ENCODE data around the gene TMEM154. TPM values are rescaled to one million over a fixed set of nuclear protein-coding genes. Genes with fewer than 3 reads are reported as not detected.
A peak's percentile ranks its signal among the peaks of the same experiment; 100 is the strongest.
"Not testable (repeated sequence)": the region's sequence is repeated elsewhere in the genome, so short reads cannot be mapped to it uniquely, and the experiment has no call there.

The TMEM154 gene
- total RNA-seq, 2 experiments from 2014 or later = 47.1 to 50.0 TPM

GRCh38 chr4:152673489-152673888 is 6.3 kb downstream of the TMEM154 start:
- ChIA-PET POLR2A (no interaction called here), CTCF (no interaction called here)
- no peak overlapping the region for H3K4me3 Mint-ChIP-seq
- no peak for DNase-seq
- no peaks in the 10 kb centered on the region for H3K9me3 Mint-ChIP-seq
- no peak overlapping the region for H3K27ac Mint-ChIP-seq
- no peaks in the 10 kb centered on the region for H3K27me3 Mint-ChIP-seq
- peaks cover 39% of the 10 kb centered on the region for H3K36me3 Mint-ChIP-seq (ENCODE audit: low read depth)
- H3K4me1 Mint-ChIP-seq = peaks cover 37% of the 10 kb centered on the region

GRCh38 chr4:152672206-152673092 is 7.3 kb downstream of the TMEM154 start:
- H3K27ac Mint-ChIP-seq = no peak overlapping the region
- H3K4me1 Mint-ChIP-seq = peaks cover 27% of the 10 kb centered on the region
- H3K36me3 Mint-ChIP-seq (ENCODE audit: low read depth) = peaks cover 32% of the 10 kb centered on the region
- POLR2A ChIA-PET = no interaction called here
- H3K9me3 Mint-ChIP-seq = no peaks in the 10 kb centered on the region
- CTCF ChIA-PET = no interaction called here
- H3K4me3 Mint-ChIP-seq = no peak overlapping the region
- no peak for DNase-seq
- no peaks in the 10 kb centered on the region for H3K27me3 Mint-ChIP-seq

GRCh38 chr4:152668338-152668964 is 11.3 kb downstream of the TMEM154 start:
- CTCF ChIA-PET = no interaction called here
- Mint-ChIP-seq H3K27me3 (no peaks in the 10 kb centered on the region), H3K4me3 (no peak overlapping the region), H3K27ac (no peak overlapping the region), H3K4me1 (peaks cover 17% of the 10 kb centered on the region), H3K9me3 (no peaks in the 10 kb centered on the region), H3K36me3 (ENCODE audit: low read depth) (peaks cover 35% of the 10 kb centered on the region)
- POLR2A ChIA-PET = interaction anchor here (2.1 kb wide), 1 partner anchor 11 kb away, joined by 7 read pairs; the partner anchor contains the start of gene TMEM154
- no peak for DNase-seq

GRCh38 chr4:152667781-152668180 is 12.0 kb downstream of the TMEM154 start:
- H3K27me3 Mint-ChIP-seq = no peaks in the 10 kb centered on the region
- CTCF ChIA-PET = no interaction called here
- no peak overlapping the region for H3K4me3 Mint-ChIP-seq
- POLR2A ChIA-PET = interaction anchor here (2.1 kb wide), 1 partner anchor 11 kb away, joined by 7 read pairs; the partner anchor contains the start of gene TMEM154
- peaks cover 24% of the 10 kb centered on the region for H3K4me1 Mint-ChIP-seq
- peaks cover 40% of the 10 kb centered on the region for H3K36me3 Mint-ChIP-seq (ENCODE audit: low read depth)
- no peaks in the 10 kb centered on the region for H3K9me3 Mint-ChIP-seq
- no peak overlapping the region for H3K27ac Mint-ChIP-seq
- DNase-seq = no peak

GRCh38 chr4:152666946-152667345 is 12.9 kb downstream of the TMEM154 start:
- ChIA-PET CTCF (no interaction called here), POLR2A (interaction anchor here (2.1 kb wide), 1 partner anchor 12 kb away, joined by 7 read pairs; the partner anchor contains the start of gene TMEM154)
- Mint-ChIP-seq H3K9me3 (no peaks in the 10 kb centered on the region), H3K27ac (no peak overlapping the region), H3K36me3 (ENCODE audit: low read depth) (peaks cover 43% of the 10 kb centered on the region), H3K4me1 (peaks cover 26% of the 10 kb centered on the region), H3K27me3 (no peaks in the 10 kb centered on the region), H3K4me3 (no peak overlapping the region)
- DNase-seq = no peak

GRCh38 chr4:152665691-152666395 is 14.0 kb downstream of the TMEM154 start:
- Mint-ChIP-seq H3K27me3 (no peaks in the 10 kb centered on the region), H3K27ac (no peak overlapping the region), H3K36me3 (ENCODE audit: low read depth) (peaks cover 44% of the 10 kb centered on the region), H3K9me3 (no peaks in the 10 kb centered on the region), H3K4me1 (peaks cover 30% of the 10 kb centered on the region), H3K4me3 (no peak overlapping the region)
- no peak for DNase-seq
- ChIA-PET POLR2A (interaction anchor here (0.7 to 1.5 kb wide), 2 partner anchors 13 to 129 kb away, joined by 3 to 6 read pairs; partner anchors contain the start of genes FBXW7 and TMEM154), CTCF (interaction anchor here (1.8 kb wide), 1 partner anchor 165 kb away, joined by 5 read pairs; no protein-coding TSS in a partner anchor)

- CTCF ChIA-PET = interaction anchor here (1.3 to 1.8 kb wide), 3 partner anchors 15 to 163 kb away, joined by 3 to 5 read pairs (median 3); partner anchors contain the start of gene TMEM154
- not testable (repeated sequence) for DNase-seq, H3K9me3 Mint-ChIP-seq, H3K4me3 Mint-ChIP-seq, H3K27me3 Mint-ChIP-seq, H3K27ac Mint-ChIP-seq
- Mint-ChIP-seq H3K4me1 (peaks cover 34% of the 10 kb centered on the region), H3K36me3 (ENCODE audit: low read depth) (peaks cover 56% of the 10 kb centered on the region)
- POLR2A ChIA-PET = interaction anchor here (1.3 kb wide), 1 partner anchor 15 kb away, joined by 7 read pairs; the partner anchor contains the start of gene TMEM154
Observed at GRCh38 chr4:152664067-152664378, 15.8 kb downstream of the TMEM154 start.

GRCh38 chr4:152663203-152664066 is 16.4 kb downstream of the TMEM154 start:
- no peak for DNase-seq
- ChIA-PET POLR2A (interaction anchor here (1.3 kb wide), 2 partner anchors 14 to 16 kb away, joined by 7 read pairs; partner anchors contain the start of gene TMEM154), CTCF (interaction anchor here (1.2 to 1.4 kb wide), 3 partner anchors 16 to 23 kb away, joined by 3 read pairs; partner anchors contain the start of gene TMEM154)
- Mint-ChIP-seq H3K27ac (peak overlapping the region; percentile 33), H3K9me3 (peaks cover 11% of the 10 kb centered on the region), H3K4me1 (peaks cover 34% of the 10 kb centered on the region), H3K27me3 (no peaks in the 10 kb centered on the region), H3K36me3 (ENCODE audit: low read depth) (peaks cover 60% of the 10 kb centered on the region), H3K4me3 (no peak overlapping the region)

- Mint-ChIP-seq H3K27me3 (no peaks in the 10 kb centered on the region), H3K4me3 (no peak overlapping the region), H3K4me1 (peaks cover 34% of the 10 kb centered on the region), H3K36me3 (ENCODE audit: low read depth) (peaks cover 70% of the 10 kb centered on the region), H3K9me3 (peaks cover 27% of the 10 kb centered on the region), H3K27ac (peak overlapping the region; percentile 70)
- no peak for DNase-seq
- ChIA-PET CTCF (no interaction called here), POLR2A (interaction anchor here (1.4 kb wide), 1 partner anchor 18 kb away, joined by 3 read pairs; the partner anchor contains the start of gene TMEM154)
Observed at GRCh38 chr4:152661649-152662048, 18.1 kb downstream of the TMEM154 start.

- CTCF ChIA-PET = interaction anchor here (1.0 kb wide), 1 partner anchor 160 kb away, joined by 6 read pairs; no protein-coding TSS in a partner anchor
- no peak overlapping the region for H3K4me3 Mint-ChIP-seq
- POLR2A ChIA-PET = interaction anchor here (1.4 kb wide), 1 partner anchor 19 kb away, joined by 3 read pairs; the partner anchor contains the start of gene TMEM154
- peaks cover 38% of the 10 kb centered on the region for H3K4me1 Mint-ChIP-seq
- peaks cover 32% of the 10 kb centered on the region for H3K9me3 Mint-ChIP-seq
- DNase-seq = no peak
- no peak overlapping the region for H3K27ac Mint-ChIP-seq
- peaks cover 81% of the 10 kb centered on the region for H3K36me3 Mint-ChIP-seq (ENCODE audit: low read depth)
- no peaks in the 10 kb centered on the region for H3K27me3 Mint-ChIP-seq
Observed at GRCh38 chr4:152660526-152660925, 19.3 kb downstream of the TMEM154 start.

GRCh38 chr4:152659806-152660205 is 20.0 kb downstream of the TMEM154 start:
- POLR2A ChIA-PET = no interaction called here

GRCh38 chr4:152657657-152658056 is 22.1 kb downstream of the TMEM154 start:
- no peak for DNase-seq
- Mint-ChIP-seq H3K4me3 (no peak overlapping the region), H3K36me3 (ENCODE audit: low read depth) (peaks cover 77% of the 10 kb centered on the region), H3K9me3 (peaks cover 32% of the 10 kb centered on the region), H3K27me3 (no peaks in the 10 kb centered on the region), H3K4me1 (peaks cover 22% of the 10 kb centered on the region), H3K27ac (no peak overlapping the region)
- POLR2A ChIA-PET = interaction anchor here (0.8 kb wide), 1 partner anchor 21 kb away, joined by 4 read pairs; no protein-coding TSS in a partner anchor
- CTCF ChIA-PET = no interaction called here

More at GRCh38 chr4:152659806-152660205, 20.0 kb downstream of the TMEM154 start:
- Mint-ChIP-seq H3K27ac (no peak overlapping the region), H3K27me3 (no peaks in the 10 kb centered on the region), H3K9me3 (peaks cover 32% of the 10 kb centered on the region), H3K4me1 (peaks cover 38% of the 10 kb centered on the region), H3K36me3 (ENCODE audit: low read depth) (peaks cover 83% of the 10 kb centered on the region), H3K4me3 (no peak overlapping the region)
- CTCF ChIA-PET = no interaction called here
- no peak for DNase-seq
